AG09309 (cell line): ENCODE measurements around the gene PTPRT.

Source experiments
- DNase-seq: peaks from one replicate; pipeline ENCODE4 v3.0.0-alpha.2; 2010; ENCODE audit warnings: low read depth
- H3K4me3 ChIP-seq: 2 replicates; pipeline ENCODE4 v1.5.1; 2011; ENCODE audit warnings: mild to moderate bottlenecking, low read depth, low read length, moderate library complexity; ENCODE audit not compliant: control insufficient read depth
- CTCF ChIP-seq: IDR thresholded peaks from 2 replicates; pipeline ENCODE4 v1.5.1; 2011; ENCODE audit warnings: mild to moderate bottlenecking, low read depth, low read length, inconsistent platforms; ENCODE audit not compliant: insufficient read depth, control insufficient read depth; ENCODE audit errors: missing control alignments

PTPRT gene

GRCh38 chr20:43229696-43230095 is 40.0 kb upstream of the PTPRT start:
- H3K4me3 ChIP-seq, result no peak overlapping the region
- no peak for DNase-seq
- no peak for TF ChIP-seq CTCF

GRCh38 chr20:43220612-43221011 is 30.9 kb upstream of the PTPRT start:
- no peak for TF ChIP-seq CTCF
- no peak for DNase-seq
- H3K4me3 ChIP-seq, result no peak overlapping the region

- DNase-seq, result no peak
- TF ChIP-seq CTCF, result no peak
- no peak overlapping the region for H3K4me3 ChIP-seq
Measured at GRCh38 chr20:43210901-43211300, 21.2 kb upstream of the PTPRT start.

GRCh38 chr20:43209831-43210230 is 20.1 kb upstream of the PTPRT start:
- no peak overlapping the region for H3K4me3 ChIP-seq
- TF ChIP-seq CTCF, result no peak
- no peak for DNase-seq

- no peak for DNase-seq
- no peak for TF ChIP-seq CTCF
- no peak overlapping the region for H3K4me3 ChIP-seq
Measured at GRCh38 chr20:43205699-43206098, 16.0 kb upstream of the PTPRT start.

GRCh38 chr20:43202100-43202499 is 12.4 kb upstream of the PTPRT start:
- no peak for TF ChIP-seq CTCF
- H3K4me3 ChIP-seq, result no peak overlapping the region
- DNase-seq, result no peak

- no peak overlapping the region for H3K4me3 ChIP-seq
- TF ChIP-seq CTCF, result no peak
- DNase-seq, result no peak
Measured at GRCh38 chr20:43198607-43199006, 8.9 kb upstream of the PTPRT start.
